Osteoblast (primary cell): Measurements from ENCODE around the gene TMEM212. TPM values are rescaled to one million over a fixed set of nuclear protein-coding genes. Genes with fewer than 3 reads are reported as not detected.
A peak's percentile ranks its signal among the peaks of the same experiment; 100 is the strongest.
"Not testable (repeated sequence)": the region's sequence is repeated elsewhere in the genome, so short reads cannot be mapped to it uniquely, and the experiment has no call there.

Experiments
- DNase-seq: peaks from one replicate; pipeline ENCODE4 v3.0.0; 2011; ENCODE audit warnings: low spot score, mixed read lengths; ENCODE audit not compliant: insufficient read length; ENCODE audit errors: missing footprints
- H2AFZ ChIP-seq: 2 replicates; pipeline ENCODE4 v1.6.0; 2011; ENCODE audit warnings: mild to moderate bottlenecking, low read length
- H3K27ac ChIP-seq: 2 replicates; pipeline ENCODE4 v1.5.1; 2011; ENCODE audit warnings: mild to moderate bottlenecking, low read depth, low read length, moderate library complexity
- H3K27me3 ChIP-seq: 2 replicates; pipeline ENCODE4 v1.6.0; 2012; ENCODE audit warnings: mild to moderate bottlenecking, control low read depth, inconsistent platforms, low read length, moderate library complexity; ENCODE audit not compliant: insufficient read depth
- H3K36me3 ChIP-seq: 2 replicates; pipeline ENCODE4 v1.5.1; 2011; ENCODE audit warnings: mild to moderate bottlenecking, low read length, control low read depth, moderate library complexity; ENCODE audit not compliant: insufficient read depth
- H3K4me1 ChIP-seq: 2 replicates; pipeline ENCODE4 v1.5.1; 2011; ENCODE audit warnings: mild to moderate bottlenecking, low read length, control low read depth, moderate library complexity; ENCODE audit not compliant: insufficient read depth
- H3K4me2 ChIP-seq: 2 replicates; pipeline ENCODE4 v1.6.0; 2011; ENCODE audit warnings: mild to moderate bottlenecking, low read length; ENCODE audit not compliant: insufficient read depth
- H3K4me3 ChIP-seq: fragments of 200-600 bp; sonication (generic); 3 replicates; pipeline ENCODE4 v1.5.1; 2012; ENCODE audit warnings: mild to moderate bottlenecking, low read length, inconsistent platforms; ENCODE audit not compliant: insufficient read depth
- H3K79me2 ChIP-seq: 2 replicates; pipeline ENCODE4 v1.6.0; 2012; ENCODE audit warnings: mild to moderate bottlenecking, low read length, control low read depth, inconsistent platforms; ENCODE audit not compliant: insufficient read depth
- H3K9me3 ChIP-seq: 2 replicates; pipeline ENCODE4 v1.5.1; 2011; ENCODE audit warnings: low read depth, low read length, control low read depth
- H4K20me1 ChIP-seq: 2 replicates; pipeline ENCODE4 v1.6.0; 2012; ENCODE audit warnings: mild to moderate bottlenecking, low read length, control low read depth; ENCODE audit not compliant: insufficient read depth
- total RNA-seq: library from RNA; depleted of rRNA; stranded (reverse); fragments of >200 nt; gene quantifications from 2 replicates; pipeline ENCODE4 v1.2.3, GENCODE V29; 2012
- TF ChIP-seq, protein P1 (sequence below): IDR thresholded peaks from 2 replicates; pipeline ENCODE4 v1.5.1; 2011; ENCODE audit warnings: mild to moderate bottlenecking, low read depth, low read length, moderate library complexity; ENCODE audit errors: extremely low read depth

The TMEM212 gene
- total RNA-seq, 1 donor, result not detected

GRCh38 chr3:171898192-171898591 is 55.0 kb downstream of the TMEM212 start:
- no peak for DNase-seq
- TF ChIP-seq, protein P1, sequence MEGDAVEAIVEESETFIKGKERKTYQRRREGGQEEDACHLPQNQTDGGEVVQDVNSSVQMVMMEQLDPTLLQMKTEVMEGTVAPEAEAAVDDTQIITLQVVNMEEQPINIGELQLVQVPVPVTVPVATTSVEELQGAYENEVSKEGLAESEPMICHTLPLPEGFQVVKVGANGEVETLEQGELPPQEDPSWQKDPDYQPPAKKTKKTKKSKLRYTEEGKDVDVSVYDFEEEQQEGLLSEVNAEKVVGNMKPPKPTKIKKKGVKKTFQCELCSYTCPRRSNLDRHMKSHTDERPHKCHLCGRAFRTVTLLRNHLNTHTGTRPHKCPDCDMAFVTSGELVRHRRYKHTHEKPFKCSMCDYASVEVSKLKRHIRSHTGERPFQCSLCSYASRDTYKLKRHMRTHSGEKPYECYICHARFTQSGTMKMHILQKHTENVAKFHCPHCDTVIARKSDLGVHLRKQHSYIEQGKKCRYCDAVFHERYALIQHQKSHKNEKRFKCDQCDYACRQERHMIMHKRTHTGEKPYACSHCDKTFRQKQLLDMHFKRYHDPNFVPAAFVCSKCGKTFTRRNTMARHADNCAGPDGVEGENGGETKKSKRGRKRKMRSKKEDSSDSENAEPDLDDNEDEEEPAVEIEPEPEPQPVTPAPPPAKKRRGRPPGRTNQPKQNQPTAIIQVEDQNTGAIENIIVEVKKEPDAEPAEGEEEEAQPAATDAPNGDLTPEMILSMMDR, result no peak
- H3K27ac ChIP-seq, result no peak overlapping the region
- H3K27me3 ChIP-seq, result no peaks in the 10 kb centered on the region
- no peak overlapping the region for H2AFZ ChIP-seq
- H3K4me2 ChIP-seq, result no peak overlapping the region
- no peaks in the 10 kb centered on the region for H4K20me1 ChIP-seq
- no peak overlapping the region for H3K4me3 ChIP-seq
- H3K9me3 ChIP-seq, result no peaks in the 10 kb centered on the region
- H3K4me1 ChIP-seq, result no peaks in the 10 kb centered on the region
- no peaks in the 10 kb centered on the region for H3K79me2 ChIP-seq
- H3K36me3 ChIP-seq, result no peaks in the 10 kb centered on the region

DNA sequence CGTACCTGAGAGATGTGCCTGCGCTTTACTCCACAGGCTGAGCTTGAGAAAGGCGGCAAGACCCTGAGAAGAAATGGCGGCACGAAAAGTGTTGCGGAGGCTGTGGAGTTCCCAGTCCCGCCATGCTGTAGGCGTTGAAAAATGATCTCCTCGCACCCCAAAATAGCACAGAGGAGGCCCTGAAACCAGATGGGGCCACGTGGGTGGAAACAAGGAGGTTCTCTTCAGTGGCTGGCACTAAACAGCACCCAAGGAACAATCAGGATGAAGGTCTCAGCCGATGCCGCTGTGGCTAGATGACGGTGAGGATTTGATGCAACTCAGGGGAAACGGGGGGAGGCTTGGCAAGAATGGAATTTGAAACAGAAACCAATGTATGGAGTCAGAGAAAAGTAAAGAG is 57.3 kb downstream of the TMEM212 start:
- no peaks in the 10 kb centered on the region for H3K9me3 ChIP-seq
- H3K79me2 ChIP-seq, result no peaks in the 10 kb centered on the region
- no peaks in the 10 kb centered on the region for H3K4me1 ChIP-seq
- no peak overlapping the region for H3K4me2 ChIP-seq
- no peak overlapping the region for H3K27ac ChIP-seq
- no peaks in the 10 kb centered on the region for H4K20me1 ChIP-seq
- TF ChIP-seq, protein P1, result no peak
- DNase-seq, result no peak
- no peaks in the 10 kb centered on the region for H3K27me3 ChIP-seq
- no peak overlapping the region for H2AFZ ChIP-seq
- no peak overlapping the region for H3K4me3 ChIP-seq
- no peaks in the 10 kb centered on the region for H3K36me3 ChIP-seq

- Histone ChIP-seq H3K4me2 (no peak overlapping the region), H3K4me3 (no peak overlapping the region), H3K36me3 (no peaks in the 10 kb centered on the region), H3K9me3 (no peaks in the 10 kb centered on the region), H3K4me1 (no peaks in the 10 kb centered on the region), H3K27ac (no peak overlapping the region), H4K20me1 (no peaks in the 10 kb centered on the region), H3K79me2 (no peaks in the 10 kb centered on the region), H2AFZ (peak overlapping the region; percentile 16), H3K27me3 (no peaks in the 10 kb centered on the region)
- no peak for DNase-seq
- TF ChIP-seq, protein P1, result no peak
These were observed 58.6 kb downstream of the TMEM212 start for GRCh38 chr3:171901615-171902312.

DNA sequence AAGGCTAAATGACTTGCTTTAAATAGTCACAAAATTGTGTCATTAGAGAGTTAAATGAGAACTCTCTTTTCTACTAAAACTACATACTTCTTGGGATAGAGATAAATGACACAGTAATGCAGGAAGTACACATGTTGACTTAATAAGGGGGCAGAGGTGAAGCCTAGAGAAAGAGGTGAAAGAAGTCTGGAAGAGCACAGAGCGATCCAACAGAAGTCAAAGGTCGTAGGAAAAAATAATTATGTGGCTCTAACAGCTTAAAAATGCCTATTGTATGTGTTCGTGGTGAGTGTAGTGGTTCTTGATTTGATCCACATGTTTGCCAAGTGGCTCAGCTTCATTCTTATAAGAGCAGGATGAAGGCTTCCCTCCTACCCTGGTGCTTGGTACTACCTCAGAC is 61.7 kb downstream of the TMEM212 start:
- H2AFZ ChIP-seq, result peak overlapping the region; percentile 7
- H3K4me2 ChIP-seq, result no peak overlapping the region
- no peaks in the 10 kb centered on the region for H4K20me1 ChIP-seq
- H3K27ac ChIP-seq, result no peak overlapping the region
- DNase-seq, result no peak
- H3K4me1 ChIP-seq, result no peaks in the 10 kb centered on the region
- H3K27me3 ChIP-seq, result no peaks in the 10 kb centered on the region
- TF ChIP-seq, protein P1, result no peak
- H3K9me3 ChIP-seq, result no peaks in the 10 kb centered on the region
- H3K79me2 ChIP-seq, result no peaks in the 10 kb centered on the region
- no peaks in the 10 kb centered on the region for H3K36me3 ChIP-seq
- no peak overlapping the region for H3K4me3 ChIP-seq

DNA sequence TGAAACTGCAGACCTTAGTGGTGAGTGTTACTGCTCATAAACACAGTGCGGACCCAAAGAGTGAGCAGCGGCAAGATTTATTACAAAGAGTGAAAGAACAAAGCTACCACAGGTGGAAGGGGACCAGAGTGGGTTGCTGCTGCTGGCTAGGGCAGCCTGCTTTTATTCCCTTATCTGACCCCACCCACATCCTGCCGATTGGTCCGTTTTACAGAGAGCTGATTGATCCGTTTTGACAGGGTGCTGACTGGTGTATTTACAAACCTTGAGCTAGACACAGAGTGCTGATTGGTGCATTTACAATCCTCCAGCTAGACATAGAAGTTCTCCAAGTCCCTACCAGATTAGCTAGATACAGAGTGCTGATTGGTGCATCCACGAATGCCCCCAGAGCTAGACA is 63.4 kb downstream of the TMEM212 start:
- H3K27me3 ChIP-seq, H3K4me1 ChIP-seq, H3K4me2 ChIP-seq, H4K20me1 ChIP-seq, H3K27ac ChIP-seq, H3K79me2 ChIP-seq, H3K4me3 ChIP-seq, H3K9me3 ChIP-seq, DNase-seq, H3K36me3 ChIP-seq, H2AFZ ChIP-seq: not testable (repeated sequence)
